ENCODE measurements around the gene DOK5.

- no peak for TF ChIP-seq CTCF (IDR thresholded peaks at IDR 0.05)
- no peak for TF ChIP-seq POLR2A (IDR thresholded peaks at IDR 0.05)
Observed at GRCh38 chr20:54618412-54618811, 143.0 kb downstream of the DOK5 start.

Measured in ovary (tissue), 3 donors.